H9 (cell line): ENCODE results near the gene LEKR1. TPM values are rescaled to one million over a fixed set of nuclear protein-coding genes. Genes with fewer than 3 reads are reported as not detected.

Experiments
- DNase-seq: peaks from one replicate; pipeline ENCODE4 v3.0.0-alpha.2; 2017
- H2AFZ ChIP-seq: one replicate; pipeline ENCODE4 v1.6.1; 2013; ENCODE audit warnings: mild to moderate bottlenecking, low read length, control low read depth, moderate library complexity
- H2AK5ac ChIP-seq: 2 replicates; pipeline ENCODE4 v1.6.1; 2013; ENCODE audit warnings: low read length, control low read depth, mixed read lengths; ENCODE audit not compliant: insufficient read length
- H2BK120ac ChIP-seq: one replicate; pipeline ENCODE4 v1.6.1; 2013; ENCODE audit warnings: low read depth, mild to moderate bottlenecking, low read length, control low read depth, inconsistent platforms; ENCODE audit not compliant: poor library complexity, severe bottlenecking
- H2BK12ac ChIP-seq: 2 replicates; pipeline ENCODE4 v1.6.1; 2013; ENCODE audit warnings: low read length, control low read depth, mixed read lengths, low read depth; ENCODE audit not compliant: insufficient read length
- H2BK15ac ChIP-seq: 2 replicates; pipeline ENCODE4 v1.6.1; 2013; ENCODE audit warnings: low read depth, low read length, control low read depth
- H2BK20ac ChIP-seq: one replicate; pipeline ENCODE4 v1.6.1; 2013; ENCODE audit warnings: low read depth, mild to moderate bottlenecking, low read length, control low read depth, inconsistent platforms; ENCODE audit not compliant: poor library complexity, severe bottlenecking
- H2BK5ac ChIP-seq: 2 replicates; pipeline ENCODE4 v1.6.1; 2013; ENCODE audit warnings: low read length, control low read depth, mixed read lengths; ENCODE audit not compliant: insufficient read length
- H3K14ac ChIP-seq: 2 replicates; pipeline ENCODE4 v1.6.1; 2013; ENCODE audit warnings: low read length, control low read depth; ENCODE audit not compliant: insufficient read depth
- H3K18ac ChIP-seq: 2 replicates; pipeline ENCODE4 v1.6.1; 2013; ENCODE audit warnings: low read depth, mild to moderate bottlenecking, mixed read lengths, low read length, control low read depth; ENCODE audit not compliant: insufficient read length
- H3K23ac ChIP-seq: 2 replicates; pipeline ENCODE4 v1.6.1; 2013; ENCODE audit warnings: low read length, control low read depth, mixed read lengths, low read depth; ENCODE audit not compliant: insufficient read length
- H3K23me2 ChIP-seq: 2 replicates; pipeline ENCODE4 v1.6.1; 2013; ENCODE audit warnings: low read depth, mild to moderate bottlenecking, mixed read lengths, low read length, control low read depth; ENCODE audit not compliant: insufficient read length, poor library complexity, severe bottlenecking
- H3K27ac ChIP-seq: 2 replicates; pipeline ENCODE4 v1.5.1; 2013; ENCODE audit warnings: low read length, control low read depth, mixed read lengths, low read depth; ENCODE audit not compliant: insufficient read length
- H3K27me3 ChIP-seq: 2 replicates; pipeline ENCODE4 v1.6.1; 2013; ENCODE audit warnings: low read length, control low read depth, inconsistent platforms; ENCODE audit not compliant: insufficient read depth
- H3K4ac ChIP-seq: 2 replicates; pipeline ENCODE4 v1.6.1; 2013; ENCODE audit warnings: low read depth, mild to moderate bottlenecking, control low read depth, inconsistent platforms, low read length, moderate library complexity
- H3K4me1 ChIP-seq: 2 replicates; pipeline ENCODE4 v1.6.1; 2013; ENCODE audit warnings: low read length, control low read depth, inconsistent platforms; ENCODE audit not compliant: insufficient read depth
- H3K4me2 ChIP-seq: 2 replicates; pipeline ENCODE4 v1.6.1; 2013; ENCODE audit warnings: low read length, control low read depth, mixed read lengths; ENCODE audit not compliant: insufficient read length, insufficient read depth
- H3K56ac ChIP-seq: 2 replicates; pipeline ENCODE4 v1.6.1; 2013; ENCODE audit warnings: low read depth, mild to moderate bottlenecking, mixed read lengths, low read length, control low read depth; ENCODE audit not compliant: insufficient read length
- H3K79me1 ChIP-seq: 2 replicates; pipeline ENCODE4 v1.6.1; 2013; ENCODE audit warnings: low read depth, mild to moderate bottlenecking, moderate library complexity, low read length, control low read depth, inconsistent platforms; ENCODE audit not compliant: insufficient read depth, poor library complexity, severe bottlenecking
- H3K79me2 ChIP-seq: 2 replicates; pipeline ENCODE4 v1.6.1; 2013; ENCODE audit warnings: low read length, control low read depth, inconsistent platforms; ENCODE audit not compliant: insufficient read depth
- H3K9ac ChIP-seq: 2 replicates; pipeline ENCODE4 v1.6.1; 2013; ENCODE audit warnings: low read length, control low read depth, mixed read lengths; ENCODE audit not compliant: insufficient read length; ENCODE audit errors: extremely low read depth
- H3K9me3 ChIP-seq: one replicate; pipeline ENCODE4 v1.6.1; 2013; ENCODE audit warnings: low read depth, low read length, inconsistent platforms; ENCODE audit not compliant: control insufficient read depth
- H3T11ph ChIP-seq: one replicate; pipeline ENCODE4 v1.6.1; 2013; ENCODE audit warnings: mild to moderate bottlenecking, low read length, control low read depth, inconsistent platforms
- H4K20me1 ChIP-seq: one replicate; pipeline ENCODE4 v1.6.1; 2013; ENCODE audit not compliant: control insufficient read depth, insufficient read length, insufficient read depth
- H4K5ac ChIP-seq: 2 replicates; pipeline ENCODE4 v1.6.1; 2013; ENCODE audit warnings: low read depth, mild to moderate bottlenecking, mixed read lengths, low read length, control low read depth; ENCODE audit not compliant: insufficient read length
- H4K8ac ChIP-seq: replicated peaks from 2 replicates; pipeline ENCODE4 v1.6.1; 2013; ENCODE audit warnings: low read length, control low read depth, mixed read lengths, low read depth; ENCODE audit not compliant: insufficient read length
- H4K91ac ChIP-seq: 2 replicates; pipeline ENCODE4 v1.6.1; 2013; ENCODE audit warnings: low read depth, mild to moderate bottlenecking, moderate library complexity, mixed read lengths, low read length, control low read depth; ENCODE audit not compliant: insufficient read length
- H3K27ac Mint-ChIP-seq, 3 experiments: 2 replicates in 2 of 3; 3 replicates in 1 of 3; pipeline ENCODE4 v1.8.0; 2020 to 2021; ENCODE audit warnings: mixed read lengths in 3 of 3, mild to moderate bottlenecking in 1 of 3, moderate library complexity in 1 of 3
- H3K27me3 Mint-ChIP-seq: 2 replicates; pipeline ENCODE4 v1.8.0; 2021; ENCODE audit warnings: low read depth, mild to moderate bottlenecking, moderate library complexity, mixed read lengths
- H3K36me3 Mint-ChIP-seq, 3 experiments: 2 replicates in 2 of 3; 3 replicates in 1 of 3; pipeline ENCODE4 v1.8.0; 2020 to 2021; ENCODE audit warnings: low read depth in 3 of 3, mixed read lengths in 3 of 3; ENCODE audit not compliant: insufficient read depth in 1 of 3
- H3K4me1 Mint-ChIP-seq, 2 experiments: 2 replicates each; pipeline ENCODE4 v1.8.0; 2020; ENCODE audit warnings: mixed read lengths in 2 of 2
- H3K4me3 Mint-ChIP-seq, 2 experiments: 2 replicates in 1 of 2; 3 replicates in 1 of 2; pipeline ENCODE4 v1.8.0; 2020 to 2021; ENCODE audit warnings: mild to moderate bottlenecking in 2 of 2, mixed read lengths in 2 of 2, moderate library complexity in 1 of 2
- H3K9me3 Mint-ChIP-seq, 2 experiments: 2 replicates in 1 of 2; 3 replicates in 1 of 2; pipeline ENCODE4 v1.8.0; 2020; ENCODE audit warnings: mild to moderate bottlenecking in 2 of 2, mixed read lengths in 2 of 2, moderate library complexity in 1 of 2
- CTCF ChIP-seq: fragments of 200-600 bp; sonication (generic); conservative IDR thresholded peaks from 3 replicates; pipeline ENCODE4 v1.8.0; 2021; ENCODE audit warnings: antibody characterized with exemption, mild to moderate bottlenecking
- WGBS: extraction: QIAGEN DNeasy Blood & Tissue Kit; methylation state at CpG from one replicate; pipeline ENCODE4 v1.1.7; 2013; ENCODE audit warnings: missing lambda C conversion rate, low lambda C conversion rate, mixed read lengths; ENCODE audit not compliant: insufficient read length; ENCODE audit errors: extremely low coverage; 5-methylcytosine and 5-hydroxymethylcytosine counted together
- total RNA-seq: library from RNA; stranded (reverse); gene quantifications from 2 replicates; pipeline ENCODE4 v1.2.1, GENCODE V29; 2021

Gene LEKR1
- total RNA-seq, 1 experiment from 2014 or later, result not detected

GRCh38 chr3:156834962-156835535, 8.9 kb downstream of the LEKR1 start:
- Histone ChIP-seq H2BK15ac (no peak overlapping the region), H3K14ac (no peak overlapping the region), H3K27ac (no peak overlapping the region)

More at GRCh38 chr3:156834962-156835535, 8.9 kb downstream of the LEKR1 start:
- no peak overlapping the region for H3K4me2 ChIP-seq
- H2BK20ac ChIP-seq, result no peak overlapping the region
- H3K56ac ChIP-seq, result no peak overlapping the region
- no peak overlapping the region for H3K23ac ChIP-seq
- H2AK5ac ChIP-seq, result no peak overlapping the region
- no peaks in the 10 kb centered on the region; a peak in 1 of 7 replicates for H3K36me3 Mint-ChIP-seq
- H3K27me3 ChIP-seq, result peaks cover 7% of the 10 kb centered on the region; the same call in 1 of the 2 replicates
- peaks cover 49 to 62% of the 10 kb centered on the region in 2 experiments for H3K4me1 Mint-ChIP-seq
- H3K23me2 ChIP-seq, result no peaks in the 10 kb centered on the region
- no peak overlapping the region for H4K5ac ChIP-seq
- H3T11ph ChIP-seq, result no peak overlapping the region
- no peaks in the 10 kb centered on the region for H4K20me1 ChIP-seq
- H3K4ac ChIP-seq, result no peak overlapping the region
- peaks cover 21% of the 10 kb centered on the region for H3K27me3 Mint-ChIP-seq
- no peak for TF ChIP-seq CTCF
- no peak overlapping the region for H3K9ac ChIP-seq
- H3K4me3 Mint-ChIP-seq, result no peak overlapping the region
- no peaks in the 10 kb centered on the region for H3K9me3 ChIP-seq
- H2AFZ ChIP-seq, result no peak overlapping the region
- H2BK120ac ChIP-seq, result no peak overlapping the region
- no peak overlapping the region for H2BK5ac ChIP-seq
- WGBS, result no CpG with 5 or more reads among the region's 5 CpGs
- H3K79me1 ChIP-seq, result no peaks in the 10 kb centered on the region
- no peak for DNase-seq
- peaks cover 11% of the 10 kb centered on the region for H3K4me1 ChIP-seq
- H3K27ac Mint-ChIP-seq, result no peak overlapping the region
- H4K91ac ChIP-seq, result no peak overlapping the region
- H3K9me3 Mint-ChIP-seq, result no peaks in the 10 kb centered on the region; a peak in 1 of 5 replicates
- H2BK12ac ChIP-seq, result no peak overlapping the region
- no peak overlapping the region for H4K8ac ChIP-seq
- no peaks in the 10 kb centered on the region for H3K79me2 ChIP-seq
- H3K18ac ChIP-seq, result no peak overlapping the region
